ENCODE data around the gene ZBTB47.

GRCh38 chr3:42652251-42652610 lies 1.3 kb upstream of the ZBTB47 start:
- TF ChIP-seq CTCF (conservative IDR thresholded peaks at IDR 0.05), result no peak
- TF ChIP-seq EZH2 (IDR thresholded peaks at IDR 0.05; ENCODE audit: low read depth), result no peak
